WERI-Rb-1 (cell line): ENCODE measurements around the gene IMP4.

Experiments
- DNase-seq: peaks from one replicate; pipeline ENCODE4 v3.0.0-alpha.2; 2020
- H3K27ac ChIP-seq: fragments of 250-450 bp; sonication (Bioruptor Pico); 2 replicates; pipeline ENCODE4 v1.5.1; 2020; ENCODE audit warnings: mild to moderate bottlenecking, moderate library complexity
- H3K27me3 ChIP-seq: fragments of 250-450 bp; sonication (Bioruptor Pico); 2 replicates; pipeline ENCODE4 v1.5.1; 2021; ENCODE audit warnings: mild to moderate bottlenecking, low read depth, moderate library complexity; ENCODE audit not compliant: insufficient read depth, severe bottlenecking
- H3K36me3 ChIP-seq: fragments of 250-450 bp; sonication (Bioruptor Pico); 2 replicates; pipeline ENCODE4 v1.5.1; 2020; ENCODE audit warnings: mild to moderate bottlenecking, moderate library complexity
- H3K4me3 ChIP-seq: 2 replicates; pipeline ENCODE4 v1.5.1; 2011; ENCODE audit warnings: low read depth, mild to moderate bottlenecking, control low read depth, low read length
- H3K9me3 ChIP-seq: fragments of 250-450 bp; sonication (Bioruptor Pico); 2 replicates; pipeline ENCODE4 v1.5.1; 2021; ENCODE audit warnings: mild to moderate bottlenecking, moderate library complexity; ENCODE audit not compliant: severe bottlenecking
- CTCF ChIP-seq: IDR thresholded peaks from 2 replicates; pipeline ENCODE4 v1.5.1; 2011; ENCODE audit warnings: low read depth, mild to moderate bottlenecking, control low read depth, inconsistent platforms, low read length

Gene IMP4

GRCh38 chr2:130338793-130339345 is 3.8 kb upstream of the IMP4 start:
- Histone ChIP-seq H3K27me3 (no peaks in the 10 kb centered on the region), H3K4me3 (no peak overlapping the region), H3K27ac (no peak overlapping the region), H3K9me3 (peaks cover 3% of the 10 kb centered on the region), H3K36me3 (peaks cover 10% of the 10 kb centered on the region)
- TF ChIP-seq CTCF = no peak
- no peak for DNase-seq

GRCh38 chr2:130339885-130340745 is 2.6 kb upstream of the IMP4 start:
- Histone ChIP-seq H3K9me3 (peaks cover 3% of the 10 kb centered on the region), H3K27ac (no peak overlapping the region), H3K36me3 (peaks cover 19% of the 10 kb centered on the region), H3K27me3 (no peaks in the 10 kb centered on the region), H3K4me3 (no peak overlapping the region)
- TF ChIP-seq CTCF = no peak
- no peak for DNase-seq

GRCh38 chr2:130341562-130342019 is 1.1 kb upstream of the IMP4 start:
- Histone ChIP-seq H3K9me3 (no peaks in the 10 kb centered on the region), H3K27me3 (no peaks in the 10 kb centered on the region), H3K27ac (peak overlapping the region; percentile 83), H3K36me3 (peaks cover 33% of the 10 kb centered on the region), H3K4me3 (peak overlapping the region; percentile 83)
- no peak for DNase-seq
- no peak for TF ChIP-seq CTCF

- TF ChIP-seq CTCF = no peak
- Histone ChIP-seq H3K36me3 (peaks cover 37% of the 10 kb centered on the region), H3K27ac (peak overlapping the region; percentile 83), H3K4me3 (peak overlapping the region; percentile 83), H3K27me3 (no peaks in the 10 kb centered on the region), H3K9me3 (no peaks in the 10 kb centered on the region)
- peak; percentile 91 for DNase-seq
These were observed 621 bp upstream of the IMP4 start for GRCh38 chr2:130342020-130342532.

GRCh38 chr2:130344578-130344977 is 1.9 kb downstream of the IMP4 start:
- no peak for DNase-seq
- H3K4me3 ChIP-seq = no peak overlapping the region
- no peak overlapping the region for H3K27ac ChIP-seq
- peaks cover 35% of the 10 kb centered on the region for H3K36me3 ChIP-seq
- no peak for TF ChIP-seq CTCF
- H3K27me3 ChIP-seq = no peaks in the 10 kb centered on the region
- H3K9me3 ChIP-seq = no peaks in the 10 kb centered on the region
